Kidney (tissue), 14 donors: ENCODE measurements around the gene PTPRT. TPM values are rescaled to one million over a fixed set of nuclear protein-coding genes. Genes with fewer than 3 reads are reported as not detected.

Source experiments
- DNase-seq, 5 donors: peaks; one replicate each; pipeline ENCODE4 v3.0.0-alpha.2; 2013 to 2020
- FAIRE-seq: peaks from 2 replicates; lab custom pipeline; 2012; peaks lifted over from hg19 to GRCh38; lab: Jason Lieb, UNC
- H3K27ac ChIP-seq, 2 donors: one replicate each; pipeline ENCODE4 v1.7.0; 2013; ENCODE audit warnings: low read depth in 2 of 2, low read length in 2 of 2, inconsistent platforms in 1 of 2
- H3K27me3 ChIP-seq: one replicate; pipeline ENCODE4 v1.7.1; 2013; ENCODE audit warnings: low read length, inconsistent platforms; ENCODE audit not compliant: control insufficient read depth, insufficient read depth
- H3K36me3 ChIP-seq, 3 donors: one replicate each; pipeline versions ENCODE4 v1.7.0 to v1.7.1; 2013; ENCODE audit warnings: low read length in 3 of 3, control low read depth in 1 of 3, inconsistent platforms in 1 of 3; ENCODE audit not compliant: insufficient read depth in 3 of 3, control insufficient read depth in 2 of 3
- H3K4me1 ChIP-seq, 3 donors: one replicate each; pipeline versions ENCODE4 v1.7.0 to v1.7.1; 2013; ENCODE audit warnings: low read length in 3 of 3, inconsistent platforms in 1 of 3, low read depth in 1 of 3; ENCODE audit not compliant: control insufficient read depth in 2 of 3, insufficient read depth in 2 of 3
- H3K4me3 ChIP-seq, 3 donors: one replicate each; pipeline versions ENCODE4 v1.7.0 to v1.8.1; 2013; ENCODE audit warnings: low read length in 3 of 3, control low read depth in 1 of 3, inconsistent platforms in 1 of 3
- H3K9ac ChIP-seq, 3 donors: one replicate each; pipeline versions ENCODE4 v1.7.0 to v1.7.1; 2013; ENCODE audit warnings: low read length in 3 of 3, control low read depth in 1 of 3, inconsistent platforms in 1 of 3
- H3K9me3 ChIP-seq, 3 donors: one replicate each; pipeline versions ENCODE4 v1.7.0 to v1.7.1; 2013; ENCODE audit warnings: low read length in 3 of 3, control low read depth in 1 of 3, inconsistent platforms in 1 of 3; ENCODE audit not compliant: control insufficient read depth in 2 of 3, insufficient read depth in 1 of 3
- intact Hi-C: fragments of 100-400 bp; cut with DNase I; formaldehyde crosslinking; loops from one replicate; pipeline ENCODE4 v1.11.1; 2022
- polyA plus RNA-seq: library from polyadenylated mRNA; stranded (reverse); fragments of 350-450 nt; fragmentation: Illumina TruSeq; extraction: RNeasy Lipid Tissue Mini Kit (QIAGEN cat#74804); gene quantifications from one replicate; pipeline ENCODE4 v1.2.3, GENCODE V29; 2014; ENCODE audit warnings: low read depth, low replicate concordance; ENCODE audit not compliant: insufficient read depth
- total RNA-seq: library from RNA; stranded (reverse); fragmentation: NEBNext Ultra II Directional; extraction: Animal tissue kit (Norgen Biotek cat#: 25700); gene quantifications from one replicate; pipeline ENCODE4 v1.2.1, GENCODE V29; 2021
- TF ChIP-seq, protein P1 (sequence below): IDR thresholded peaks from 3 replicates; pipeline ENCODE4 v1.5.1; 2012; ENCODE audit warnings: mild to moderate bottlenecking, moderate library complexity, borderline replicate concordance; ENCODE audit not compliant: insufficient read depth; ENCODE audit errors: extremely low read depth
- donor health status: control.
- donor health status: control.
- donor health status: control.
- donor health status: control.
- donor health status: control.
- donor health status: DM: yes; HTN: yes; CAD: no.
- donor health status: Normal renal cell carcinoma (clear cell type).

Gene PTPRT
- total and polyA plus RNA-seq, 2 donors from 2014 or later = 0.60 TPM; not detected in 1

DNA sequence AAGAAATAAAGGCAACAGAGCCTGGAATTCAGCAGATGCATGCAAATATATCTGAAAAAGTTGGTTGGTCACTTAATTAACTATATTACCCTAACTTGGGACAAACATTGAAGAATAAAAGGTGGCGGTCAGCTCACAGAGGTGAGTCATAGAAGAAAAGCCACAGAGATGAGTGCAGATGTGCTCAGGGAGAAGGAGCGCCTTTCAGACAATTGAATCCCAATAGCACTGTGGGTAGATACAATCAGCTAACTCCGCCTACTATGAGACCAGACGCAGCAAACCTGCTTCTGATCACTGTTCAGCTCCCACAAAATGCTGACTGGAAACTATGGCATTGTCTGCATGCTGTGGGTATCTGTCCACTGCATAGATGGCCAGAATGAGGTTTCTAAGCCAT is 447.8 kb downstream of the PTPRT start:
- Histone ChIP-seq H3K9me3 (no peaks in the 10 kb centered on the region), H3K27ac (no peak overlapping the region), H3K4me1 (no peaks in the 10 kb centered on the region), H3K4me3 (no peak overlapping the region), H3K9ac (no peak overlapping the region), H3K36me3 (no peaks in the 10 kb centered on the region), H3K27me3 (no peaks in the 10 kb centered on the region)
- FAIRE-seq (no peak), DNase-seq (no peak)
- intact Hi-C loops = no loop called here
- TF ChIP-seq, protein P1, sequence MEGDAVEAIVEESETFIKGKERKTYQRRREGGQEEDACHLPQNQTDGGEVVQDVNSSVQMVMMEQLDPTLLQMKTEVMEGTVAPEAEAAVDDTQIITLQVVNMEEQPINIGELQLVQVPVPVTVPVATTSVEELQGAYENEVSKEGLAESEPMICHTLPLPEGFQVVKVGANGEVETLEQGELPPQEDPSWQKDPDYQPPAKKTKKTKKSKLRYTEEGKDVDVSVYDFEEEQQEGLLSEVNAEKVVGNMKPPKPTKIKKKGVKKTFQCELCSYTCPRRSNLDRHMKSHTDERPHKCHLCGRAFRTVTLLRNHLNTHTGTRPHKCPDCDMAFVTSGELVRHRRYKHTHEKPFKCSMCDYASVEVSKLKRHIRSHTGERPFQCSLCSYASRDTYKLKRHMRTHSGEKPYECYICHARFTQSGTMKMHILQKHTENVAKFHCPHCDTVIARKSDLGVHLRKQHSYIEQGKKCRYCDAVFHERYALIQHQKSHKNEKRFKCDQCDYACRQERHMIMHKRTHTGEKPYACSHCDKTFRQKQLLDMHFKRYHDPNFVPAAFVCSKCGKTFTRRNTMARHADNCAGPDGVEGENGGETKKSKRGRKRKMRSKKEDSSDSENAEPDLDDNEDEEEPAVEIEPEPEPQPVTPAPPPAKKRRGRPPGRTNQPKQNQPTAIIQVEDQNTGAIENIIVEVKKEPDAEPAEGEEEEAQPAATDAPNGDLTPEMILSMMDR = no peak

DNA sequence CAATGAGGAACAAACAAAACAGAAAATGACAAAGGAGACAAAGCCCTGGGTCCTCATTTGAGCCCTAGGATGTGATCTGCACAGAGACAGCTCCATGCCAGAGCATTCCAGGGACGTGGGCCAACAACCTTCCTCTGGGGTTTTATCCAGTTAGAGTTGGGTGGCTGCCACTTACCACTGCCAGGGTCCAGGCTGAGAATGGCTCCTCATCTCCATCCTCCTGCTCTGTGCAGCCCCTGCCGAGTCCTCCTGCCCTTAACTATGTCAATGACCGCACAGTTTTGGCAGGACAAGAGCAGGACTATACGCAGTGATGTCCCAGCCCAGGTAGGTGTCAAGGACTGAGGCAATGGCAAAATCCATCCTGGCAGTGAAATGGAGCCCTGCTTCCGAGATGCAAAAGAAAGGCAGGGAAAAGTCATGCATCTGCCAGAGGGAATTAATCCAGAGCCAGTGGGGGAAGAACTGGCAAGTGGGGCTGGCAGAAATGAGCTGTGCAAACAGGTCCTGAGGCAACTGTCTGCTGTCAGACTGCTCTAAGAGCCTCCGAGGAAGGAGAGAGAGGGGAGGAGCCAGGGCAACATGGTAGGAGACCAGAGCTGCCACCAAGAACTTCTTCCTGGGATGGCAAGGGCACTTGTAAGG is 449.4 kb downstream of the PTPRT start:
- Histone ChIP-seq H3K9me3 (no peaks in the 10 kb centered on the region), H3K27me3 (no peaks in the 10 kb centered on the region), H3K9ac (no peak overlapping the region), H3K27ac (no peak overlapping the region), H3K4me1 (no peaks in the 10 kb centered on the region), H3K36me3 (no peaks in the 10 kb centered on the region), H3K4me3 (no peak overlapping the region)
- intact Hi-C loops = no loop called here
- FAIRE-seq = no peak
- TF ChIP-seq, protein P1 = no peak
- DNase-seq = no peak

DNA sequence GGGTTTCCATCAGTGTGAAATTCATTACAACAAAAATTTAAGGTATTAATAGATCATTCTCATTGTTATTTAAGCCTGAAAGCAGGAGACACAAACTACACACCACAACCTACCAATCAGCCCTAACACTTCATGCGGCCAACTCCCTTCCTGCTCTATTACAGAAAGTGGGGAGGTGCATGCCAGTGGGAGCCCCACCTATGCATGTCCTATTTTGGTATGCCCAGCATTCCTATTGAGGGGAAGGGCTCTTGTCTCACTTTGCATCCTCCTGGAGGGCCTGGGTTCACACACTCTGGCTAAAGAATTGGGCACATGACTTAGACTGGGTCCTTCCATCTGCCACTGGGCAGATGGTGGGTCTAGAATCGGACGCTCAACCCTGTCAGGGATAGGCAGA is 450.0 kb downstream of the PTPRT start:
- no peak for DNase-seq
- H3K4me3 ChIP-seq = no peak overlapping the region
- H3K9me3 ChIP-seq = no peaks in the 10 kb centered on the region
- H3K27ac ChIP-seq = no peak overlapping the region
- TF ChIP-seq, protein P1 = no peak
- intact Hi-C loops = no loop called here
- no peak overlapping the region for H3K9ac ChIP-seq
- H3K4me1 ChIP-seq = no peaks in the 10 kb centered on the region
- FAIRE-seq = no peak
- no peaks in the 10 kb centered on the region for H3K27me3 ChIP-seq
- no peaks in the 10 kb centered on the region for H3K36me3 ChIP-seq

DNA sequence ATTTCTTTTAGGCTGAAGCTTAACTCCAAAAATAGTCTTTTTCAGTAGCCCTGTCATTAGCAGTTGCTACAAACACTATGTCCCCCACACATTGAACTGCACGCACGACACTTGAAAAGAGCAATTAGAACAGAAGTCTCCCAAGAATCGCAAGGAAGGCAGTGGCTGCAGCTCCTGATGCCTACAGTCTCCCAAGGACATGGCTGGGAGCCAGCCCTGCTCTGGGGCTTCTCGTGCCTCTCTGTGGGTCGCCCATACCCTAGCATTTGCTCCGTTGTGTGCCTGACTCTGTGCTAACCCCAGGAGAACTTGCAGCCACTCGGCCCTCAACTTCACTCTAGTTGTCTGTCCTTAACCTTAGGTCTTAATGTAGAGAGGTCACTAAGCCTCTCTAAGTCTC is 454.2 kb downstream of the PTPRT start:
- H3K4me3 ChIP-seq = no peak overlapping the region
- H3K9me3 ChIP-seq = no peaks in the 10 kb centered on the region
- H3K4me1 ChIP-seq = no peaks in the 10 kb centered on the region
- H3K27me3 ChIP-seq = no peaks in the 10 kb centered on the region
- H3K9ac ChIP-seq = no peak overlapping the region
- no peak for DNase-seq
- H3K27ac ChIP-seq = no peak overlapping the region
- TF ChIP-seq, protein P1 = no peak
- intact Hi-C loops = no loop called here
- H3K36me3 ChIP-seq = no peaks in the 10 kb centered on the region
- FAIRE-seq = no peak
